K562 (cell line): ENCODE results near the gene ACAA2. TPM values are rescaled to one million over a fixed set of nuclear protein-coding genes. Genes with fewer than 3 reads are reported as not detected.

Experiments
- ATAC-seq: fragments of 200-7000 bp; cut with Tn5 transposase; 3 replicates; pipeline ENCODE4 v1.9.1; 2020; ENCODE audit warnings: moderate library complexity
- BruUV-seq: library from RNA; stranded (reverse); fragments of 400-500 nt; replicated peaks from 2 replicates; lab custom pipeline; 2021; lab: Mats Ljungman, UMichigan
- CTCF ChIA-PET: fragments of 300-600 bp; formaldehyde crosslinking; extraction: SDS; loops from one replicate; lab custom pipeline; 2021; ENCODE audit warnings: low intra/inter-chr PET ratio; lab: Yijun Ruan, JAX
- POLR2A ChIA-PET: fragments of 300-600, 350-650 bp; sonication (Branson Sonifier 250); formaldehyde crosslinking; extraction: SDS; loops from one replicate; lab custom pipeline; 2021; ENCODE audit warnings: antibody characterized with exemption, inconsistent platforms; lab: Yijun Ruan, JAX
- DNase-seq, 4 experiments: peaks; one replicate each; pipeline versions ENCODE4 v3.0.0 to v3.0.0-alpha.2; 2011 to 2018; ENCODE audit warnings: low spot score in 3 of 4, mixed read lengths in 3 of 4; ENCODE audit errors: extremely low read depth in 1 of 4
- FAIRE-seq: peaks from 2 replicates; lab custom pipeline; 2011; peaks lifted over from hg19 to GRCh38; lab: Jason Lieb, UNC
- H2AFZ ChIP-seq: 2 replicates; pipeline ENCODE4 v1.6.0; 2011; ENCODE audit warnings: low read depth, low read length, control low read depth, inconsistent platforms
- H3K27ac ChIP-seq: fragments of 200-600 bp; 3 replicates; pipeline ENCODE4 v1.8.0; 2011; ENCODE audit warnings: low read depth, mild to moderate bottlenecking, control low read depth, inconsistent platforms, low read length, moderate library complexity, mixed read lengths; ENCODE audit errors: extremely low read depth
- H3K27me3 ChIP-seq, 2 experiments: fragments of 300-600 bp in 1 of 2; 2 replicates in 1 of 2; 3 replicates in 1 of 2; pipeline versions ENCODE4 v1.6.0 to v1.8.0; 2011; ENCODE audit warnings: inconsistent platforms in 2 of 2, low read length in 2 of 2, mild to moderate bottlenecking in 1 of 2, mixed read lengths in 1 of 2, moderate library complexity in 1 of 2; ENCODE audit not compliant: control insufficient read depth in 2 of 2, insufficient read depth in 2 of 2
- H3K36me3 ChIP-seq: fragments of 300-600 bp; 3 replicates; pipeline ENCODE4 v1.8.0; 2011; ENCODE audit warnings: mild to moderate bottlenecking, low read length, inconsistent platforms; ENCODE audit not compliant: control insufficient read depth, insufficient read depth
- H3K4me1 ChIP-seq, 2 experiments: fragments of 200-600 bp in 1 of 2; replicated peaks in 1 of 2; 2 replicates in 1 of 2; 3 replicates in 1 of 2; pipeline versions ENCODE4 v1.5.1 to v1.8.0; 2011; ENCODE audit warnings: inconsistent platforms in 2 of 2, low read length in 2 of 2, mild to moderate bottlenecking in 1 of 2, mixed read lengths in 1 of 2, moderate library complexity in 1 of 2; ENCODE audit not compliant: control insufficient read depth in 2 of 2, insufficient read depth in 2 of 2
- H3K4me2 ChIP-seq: 2 replicates; pipeline ENCODE4 v1.6.1; 2011; ENCODE audit warnings: low read length, control low read depth, inconsistent platforms, mixed read lengths; ENCODE audit not compliant: insufficient read depth
- H3K4me3 ChIP-seq: fragments of 200-600 bp; sonication (generic), shearing (Covaris generic); 2 replicates; pipeline ENCODE4 v1.5.1; 2016; ENCODE audit warnings: control low read depth, inconsistent platforms
- H3K79me2 ChIP-seq: fragments of 200-600 bp; 3 replicates; pipeline ENCODE4 v1.8.0; 2011; ENCODE audit warnings: low read length, inconsistent platforms; ENCODE audit not compliant: control insufficient read depth, insufficient read depth
- H3K9ac ChIP-seq, 2 experiments: 2 replicates each; pipeline versions ENCODE4 v1.6.0 to v1.6.1; 2011; ENCODE audit warnings: low read depth in 2 of 2, low read length in 2 of 2, control low read depth in 1 of 2, inconsistent platforms in 1 of 2, mild to moderate bottlenecking in 1 of 2, mixed read lengths in 1 of 2; ENCODE audit not compliant: insufficient read depth in 1 of 2
- H3K9me1 ChIP-seq: one replicate; pipeline ENCODE4 v1.6.0; 2011; ENCODE audit warnings: inconsistent platforms, mild to moderate bottlenecking, low read length, moderate library complexity; ENCODE audit not compliant: control insufficient read depth, insufficient read depth
- H3K9me3 ChIP-seq: replicated peaks from 2 replicates; pipeline ENCODE4 v1.5.1; 2011; ENCODE audit warnings: low read depth, low read length, inconsistent platforms; ENCODE audit not compliant: control insufficient read depth, insufficient read depth
- H4K20me1 ChIP-seq: replicated peaks from 2 replicates; pipeline ENCODE4 v1.6.1; 2011; ENCODE audit warnings: low read length, inconsistent platforms, mixed read lengths; ENCODE audit not compliant: control insufficient read depth, insufficient read depth
- CBFB ChIP-seq: sonication (generic); formaldehyde crosslinking; IDR thresholded peaks from 2 replicates; pipeline ENCODE4 v1.4.0; 2020; ENCODE audit warnings: mild to moderate bottlenecking, missing genetic modification reagents
- CXXC5 ChIP-seq: fragments of 250-450 bp; sonication (Bioruptor Pico); IDR thresholded peaks from 2 replicates; pipeline ENCODE4 v1.8.0; 2022; ENCODE audit warnings: inconsistent platforms, mild to moderate bottlenecking, moderate library complexity
- GATA2 ChIP-seq: sonication (generic); formaldehyde crosslinking; IDR thresholded peaks from 2 replicates; pipeline ENCODE4 v1.4.0; 2020; ENCODE audit warnings: mild to moderate bottlenecking, missing genetic modification reagents
- HDGF ChIP-seq: fragments of 450-650 bp; IDR thresholded peaks from 2 replicates; pipeline ENCODE4 v1.6.1; 2016
- HLTF ChIP-seq: fragments of 450-650 bp; IDR thresholded peaks from 2 replicates; pipeline ENCODE4 v1.6.1; 2016
- HNRNPUL1 ChIP-seq: fragments of 200-400 bp; formaldehyde crosslinking; IDR thresholded peaks from 2 replicates; pipeline ENCODE4 v1.6.1; 2017; ENCODE audit warnings: low read length
- KDM1A ChIP-seq, 2 experiments: fragments of 450-650 bp; IDR thresholded peaks; 2 replicates each; pipeline ENCODE4 v1.6.1; 2016; ENCODE audit warnings: mild to moderate bottlenecking in 2 of 2
- LCOR ChIP-seq: sonication (generic); formaldehyde crosslinking; IDR thresholded peaks from 2 replicates; pipeline ENCODE4 v1.8.0; 2022; ENCODE audit warnings: mild to moderate bottlenecking, missing genetic modification reagents
- SLC30A9 ChIP-seq: fragments of 250-450 bp; sonication (Bioruptor Pico); IDR thresholded peaks from 2 replicates; pipeline ENCODE4 v1.8.0; 2022; ENCODE audit warnings: mild to moderate bottlenecking, moderate library complexity
- TAL1 ChIP-seq: fragments of 450-650 bp; IDR thresholded peaks from 2 replicates; pipeline ENCODE4 v1.6.1; 2016; ENCODE audit warnings: mild to moderate bottlenecking
- TOE1 ChIP-seq, 2 experiments: fragments of 450-650 bp in 1 of 2; sonication (generic) in 1 of 2; formaldehyde crosslinking in 1 of 2; IDR thresholded peaks; 2 replicates each; pipeline versions ENCODE4 v1.7.1 to v1.8.0; 2016 to 2022; ENCODE audit warnings: borderline replicate concordance in 2 of 2, mild to moderate bottlenecking in 2 of 2, antibody characterized with exemption in 1 of 2, inconsistent platforms in 1 of 2, low read depth in 1 of 2, missing genetic modification reagents in 1 of 2, moderate library complexity in 1 of 2
- ZBTB2 ChIP-seq: fragments of 450-650 bp; IDR thresholded peaks from 2 replicates; pipeline ENCODE4 v1.6.1; 2016; ENCODE audit warnings: antibody characterized with exemption
- ZKSCAN1 ChIP-seq: fragments of 150-350 bp; IDR thresholded peaks from 2 replicates; pipeline ENCODE4 v1.6.1; 2016; ENCODE audit warnings: low read depth, low read length
- ZNF282 ChIP-seq: sonication (generic); formaldehyde crosslinking; IDR thresholded peaks from 2 replicates; pipeline ENCODE4 v1.8.1; 2023; ENCODE audit warnings: missing genetic modification reagents
- ZNF395 ChIP-seq: fragments of 200-800 bp; sonication (Bioruptor generic); IDR thresholded peaks from 2 replicates; pipeline ENCODE4 v1.6.1; 2017; ENCODE audit warnings: missing genetic modification characterization, missing compliant biosample characterization
- ZNF764 ChIP-seq: fragments of 250-450 bp; sonication (Bioruptor Pico); IDR thresholded peaks from 2 replicates; pipeline ENCODE4 v1.4.0; 2020; ENCODE audit warnings: low read depth, mild to moderate bottlenecking, moderate library complexity
- WGBS: fragments of 100-300 bp; shearing (Covaris generic); methylation state at CpG from one replicate; pipeline ENCODE4 v1.1.6; 2016; ENCODE audit warnings: low coverage, mixed read lengths; ENCODE audit not compliant: insufficient coverage; ENCODE audit errors: missing lambda C conversion rate; 5-methylcytosine and 5-hydroxymethylcytosine counted together
- in situ Hi-C: fragments of 300-500 bp; cut with MboI; formaldehyde crosslinking; loops from 4 replicates; pipeline ENCODE4 v1.15.0; 2018; ENCODE audit warnings: inconsistent platforms, mixed read lengths
- intact Hi-C: fragments of 100-400 bp; cut with micrococcal nuclease; formaldehyde crosslinking; loops from 2 replicates; pipeline ENCODE4 v1.14.2; 2022
- polyA plus RNA-seq, 8 experiments: library from polyadenylated mRNA; depleted of rRNA in 4 of 8; stranded (reverse) in 5 of 8; unstranded in 3 of 8; fragments of >200 nt; fragmentation: Nextera tagmentation in 2 of 8; fragmentation: Illumina TruSeq in 1 of 8; extraction: Ambion mirVana in 2 of 8; extraction: Trizol in 1 of 8; gene quantifications; 2 replicates each; pipeline versions ENCODE4 v1.2.1 to v1.2.3, GENCODE V29; 2011 to 2014; ENCODE audit warnings: inconsistent platforms in 1 of 8, missing spikeins in 1 of 8
- total RNA-seq, 7 experiments: library from RNA; depleted of rRNA in 6 of 7; stranded (reverse); fragments of >200 nt in 6 of 7; fragmentation: Illumina TruSeq in 2 of 7; extraction: Trizol in 2 of 7; gene quantifications; 2 replicates each; pipeline versions ENCODE4 v1.2.1 to v1.2.3, GENCODE V29; 2011 to 2021; ENCODE audit warnings: low replicate concordance in 1 of 7
- TF ChIP-seq, protein P1 (sequence below): conservative IDR thresholded peaks from 2 replicates; pipeline ENCODE4 v1.6.1; 2011; ENCODE audit warnings: low read depth, mild to moderate bottlenecking, low read length; ENCODE audit not compliant: control insufficient read depth
- TF ChIP-seq, protein P2 (sequence below): sonication (generic); formaldehyde crosslinking; IDR thresholded peaks from 2 replicates; pipeline ENCODE4 v1.8.0; 2022; ENCODE audit warnings: mild to moderate bottlenecking, low read depth, missing genetic modification reagents

The ACAA2 gene
- total and polyA plus RNA-seq, 9 of the 15 experiments (the other 6 are each of a cell fraction or from before 2014, with no cell fraction given) = 13.2 to 31.5 (median 21.7) TPM

GRCh38 chr18:49827996-49828395 lies 14.7 kb upstream of the ACAA2 start:
- Histone ChIP-seq H3K79me2 (no peaks in the 10 kb centered on the region), H3K9me1 (no peaks in the 10 kb centered on the region), H4K20me1 (no peaks in the 10 kb centered on the region), H3K27me3 (no peaks in the 10 kb centered on the region), H3K9me3 (no peaks in the 10 kb centered on the region; the same call in 1 of the 2 replicates), H3K9ac (no peak overlapping the region), H3K4me1 (no peaks in the 10 kb centered on the region), H2AFZ (no peak overlapping the region), H3K4me3 (no peak overlapping the region), H3K36me3 (no peaks in the 10 kb centered on the region), H3K4me2 (no peak overlapping the region), H3K27ac (no peak overlapping the region)
- TF ChIP-seq LCOR (CRISPR knock-in tag) (no peak), CBFB (no peak), HLTF (no peak), TOE1 (IDR thresholded peaks at IDR 0.05; ENCODE audit: borderline replicate concordance) (no peak), TOE1 (CRISPR knock-in tag; IDR thresholded peaks at IDR 0.05; ENCODE audit: borderline replicate concordance, low read depth) (no peak), CXXC5 (no peak), ZBTB2 (no peak), HNRNPUL1 (no peak), ZKSCAN1 (no peak), GATA2 (CRISPR knock-in tag) (no peak), ZNF764 (CRISPR knock-in tag) (no peak), ZNF282 (CRISPR knock-in tag) (no peak), HDGF (no peak), ZNF395 (CRISPR knock-in tag) (no peak), KDM1A (IDR thresholded peaks at IDR 0.05) (no peak), TAL1 (no peak), SLC30A9 (CRISPR knock-in tag) (no peak)
- TF ChIP-seq, protein P1, sequence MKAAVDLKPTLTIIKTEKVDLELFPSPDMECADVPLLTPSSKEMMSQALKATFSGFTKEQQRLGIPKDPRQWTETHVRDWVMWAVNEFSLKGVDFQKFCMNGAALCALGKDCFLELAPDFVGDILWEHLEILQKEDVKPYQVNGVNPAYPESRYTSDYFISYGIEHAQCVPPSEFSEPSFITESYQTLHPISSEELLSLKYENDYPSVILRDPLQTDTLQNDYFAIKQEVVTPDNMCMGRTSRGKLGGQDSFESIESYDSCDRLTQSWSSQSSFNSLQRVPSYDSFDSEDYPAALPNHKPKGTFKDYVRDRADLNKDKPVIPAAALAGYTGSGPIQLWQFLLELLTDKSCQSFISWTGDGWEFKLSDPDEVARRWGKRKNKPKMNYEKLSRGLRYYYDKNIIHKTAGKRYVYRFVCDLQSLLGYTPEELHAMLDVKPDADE = no peak
- TF ChIP-seq, protein P2, sequence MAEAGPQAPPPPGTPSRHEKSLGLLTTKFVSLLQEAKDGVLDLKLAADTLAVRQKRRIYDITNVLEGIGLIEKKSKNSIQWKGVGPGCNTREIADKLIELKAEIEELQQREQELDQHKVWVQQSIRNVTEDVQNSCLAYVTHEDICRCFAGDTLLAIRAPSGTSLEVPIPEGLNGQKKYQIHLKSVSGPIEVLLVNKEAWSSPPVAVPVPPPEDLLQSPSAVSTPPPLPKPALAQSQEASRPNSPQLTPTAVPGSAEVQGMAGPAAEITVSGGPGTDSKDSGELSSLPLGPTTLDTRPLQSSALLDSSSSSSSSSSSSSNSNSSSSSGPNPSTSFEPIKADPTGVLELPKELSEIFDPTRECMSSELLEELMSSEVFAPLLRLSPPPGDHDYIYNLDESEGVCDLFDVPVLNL = no peak
- BruUV-seq = no TSS peak
- 0% methylated on average over 1 of the region's 1 CpG for WGBS
- ATAC-seq (no peak), FAIRE-seq (no peak), DNase-seq (no peak)
- ChIA-PET CTCF (no interaction called here), POLR2A (no interaction called here)
- in situ Hi-C loops (no loop called here), intact Hi-C loops (no loop called here)
